ENCODE measurements around the gene CRYBB1. TPM values are rescaled to one million over a fixed set of nuclear protein-coding genes. Genes with fewer than 3 reads are reported as not detected.
"Not testable (repeated sequence)": the region's sequence is repeated elsewhere in the genome, so short reads cannot be mapped to it uniquely, and the experiment has no call there.

Gene CRYBB1
- total RNA-seq, 2 experiments from 2014 or later, result not detected

DNA sequence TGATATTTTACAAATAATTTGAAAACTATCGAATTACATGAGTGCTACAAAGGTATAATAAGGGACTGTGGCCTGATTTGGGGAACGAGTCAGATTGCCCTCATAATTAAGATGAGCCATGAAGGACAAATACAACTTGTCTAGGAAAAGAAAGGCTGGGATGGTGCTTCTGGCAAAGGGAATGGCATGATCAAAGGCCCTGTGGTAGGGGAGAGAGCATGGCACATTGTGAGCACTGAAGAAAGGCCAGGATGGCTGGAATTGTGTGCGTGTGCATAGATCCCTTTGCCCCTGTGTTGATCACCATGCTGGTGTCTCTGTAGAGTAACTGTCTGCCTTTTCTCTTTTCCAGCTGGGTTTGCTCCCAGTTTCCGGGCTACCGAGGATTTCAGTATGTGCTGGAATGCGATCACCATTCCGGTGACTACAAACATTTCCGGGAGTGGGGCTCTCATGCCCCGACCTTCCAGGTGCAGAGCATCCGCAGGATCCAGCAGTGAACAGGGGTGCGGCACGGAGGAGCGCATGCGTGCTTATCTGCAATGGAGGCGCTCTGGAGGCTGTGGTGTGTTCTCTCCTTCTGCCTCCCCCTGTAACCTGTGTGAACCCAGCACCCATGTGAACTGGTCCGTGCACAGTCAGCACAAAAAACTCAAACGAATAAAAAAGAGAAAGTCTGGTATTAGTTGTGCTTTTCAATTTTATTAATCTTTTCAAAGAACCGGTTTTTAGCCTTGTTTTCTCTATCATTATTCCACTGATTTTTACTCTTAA, 12.3 kb upstream of the CRYBB1 start:
- ChIA-PET POLR2A (no interaction called here), CTCF (interaction anchor here (1.3 kb wide), 1 partner anchor 14 kb away, joined by 4 read pairs; no protein-coding TSS in a partner anchor)
- Mint-ChIP-seq H3K36me3 (ENCODE audit: low read depth) (no peaks in the 10 kb centered on the region), H3K27me3 (peaks cover 5% of the 10 kb centered on the region), H3K4me1 (peaks cover 15% of the 10 kb centered on the region), H3K27ac (no peak overlapping the region), H3K9me3 (no peaks in the 10 kb centered on the region), H3K4me3 (no peak overlapping the region)
- DNase-seq, result no peak

DNA sequence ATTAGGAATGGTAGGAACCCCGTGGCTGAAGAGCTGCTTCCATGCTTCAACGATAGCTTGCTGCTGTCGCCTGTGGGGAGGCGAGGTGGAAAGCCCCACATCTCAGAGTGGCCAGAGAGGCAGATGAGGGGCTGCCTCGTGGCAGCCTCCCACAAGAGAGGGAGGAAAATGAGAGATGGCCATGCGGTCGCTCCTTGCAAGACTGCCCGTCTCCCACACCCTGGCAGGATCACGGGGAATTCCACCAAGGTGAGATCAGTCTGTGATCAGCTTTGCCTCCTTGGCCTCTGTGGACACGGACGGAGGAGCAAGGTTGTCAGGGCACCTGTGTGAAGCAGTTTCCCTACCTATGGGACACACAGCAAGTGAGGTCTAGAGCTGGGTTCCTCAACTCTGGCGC, 7.0 kb upstream of the CRYBB1 start:
- peaks cover 9% of the 10 kb centered on the region for H3K4me1 Mint-ChIP-seq
- ChIA-PET POLR2A (no interaction called here), CTCF (interaction anchor here (0.5 to 1.8 kb wide), 5 partner anchors 9 to 150 kb away, joined by 3 to 6 read pairs (median 3); no protein-coding TSS in a partner anchor)
- peaks cover 1% of the 10 kb centered on the region for H3K36me3 Mint-ChIP-seq (ENCODE audit: low read depth)
- H3K27me3 Mint-ChIP-seq, result no peaks in the 10 kb centered on the region
- DNase-seq, result no peak
- no peak overlapping the region for H3K4me3 Mint-ChIP-seq
- H3K27ac Mint-ChIP-seq, result no peak overlapping the region
- H3K9me3 Mint-ChIP-seq, result peaks cover 7% of the 10 kb centered on the region

DNA sequence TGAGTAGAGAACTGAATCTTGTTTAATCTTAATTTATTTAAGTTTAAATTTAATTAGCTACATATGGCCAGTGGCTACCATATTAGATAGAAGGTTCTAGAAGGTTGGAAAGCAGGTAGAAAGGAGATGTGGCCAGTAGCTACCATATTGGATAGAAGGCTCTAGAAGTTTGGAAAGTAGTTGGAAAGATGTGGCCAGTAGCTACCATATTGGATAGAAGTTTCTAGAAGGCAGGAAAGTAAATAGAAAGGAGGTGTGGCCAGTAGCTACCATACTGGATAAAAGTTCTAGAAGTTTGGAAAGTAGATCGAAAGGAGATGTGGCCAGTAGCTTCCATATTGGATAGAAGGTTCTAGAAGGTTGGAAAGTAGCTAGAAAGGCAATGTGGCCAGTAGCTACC, 6.2 kb upstream of the CRYBB1 start:
- no peaks in the 10 kb centered on the region for H3K27me3 Mint-ChIP-seq
- peaks cover 7% of the 10 kb centered on the region for H3K9me3 Mint-ChIP-seq
- ChIA-PET CTCF (interaction anchor here (0.5 to 1.8 kb wide), 5 partner anchors 9 to 32 kb away, joined by 3 to 6 read pairs (median 3); no protein-coding TSS in a partner anchor), POLR2A (no interaction called here)
- DNase-seq, result no peak
- H3K27ac Mint-ChIP-seq, result no peak overlapping the region
- peaks cover 1% of the 10 kb centered on the region for H3K36me3 Mint-ChIP-seq (ENCODE audit: low read depth)
- no peak overlapping the region for H3K4me3 Mint-ChIP-seq
- peaks cover 9% of the 10 kb centered on the region for H3K4me1 Mint-ChIP-seq

DNA sequence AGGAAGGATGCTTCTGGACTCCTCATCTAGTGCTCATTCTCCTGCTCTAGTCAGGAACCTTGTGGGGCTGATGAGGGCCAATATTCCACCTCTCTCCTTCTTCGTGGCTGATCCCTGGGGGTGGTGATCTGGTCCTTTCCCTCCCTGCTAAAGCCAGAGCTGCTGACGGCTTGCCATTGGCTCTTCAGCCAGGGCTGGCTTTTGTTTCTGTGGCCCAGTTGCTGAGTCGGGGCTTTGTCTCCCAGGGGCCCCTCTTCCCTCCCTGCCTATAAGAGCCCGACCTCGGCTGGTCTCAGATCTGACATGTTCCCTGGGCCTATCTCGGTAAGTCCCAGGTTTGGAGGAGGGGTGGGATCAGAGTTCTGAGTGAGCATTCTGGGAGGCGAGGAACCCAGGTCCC, 3.8 kb upstream of the CRYBB1 start, which contains the start of gene CRYBA4:
TSS of gene CRYBA4 (plus strand) at position 301 of the 400 bp plus-strand sequence. CDS start 634 bp downstream, outside the sequence.
- CTCF ChIA-PET, result interaction anchor here (0.6 to 1.2 kb wide), 2 partner anchors 43 to 156 kb away, joined by 3 read pairs; no protein-coding TSS in a partner anchor
- H3K4me3 Mint-ChIP-seq, result no peak within 1 kb of the TSS
- H3K27me3 Mint-ChIP-seq, result peaks cover 3% of the 10 kb centered on the region
- POLR2A ChIA-PET, result no interaction called here
- H3K9me3 Mint-ChIP-seq, result peaks cover 7% of the 10 kb centered on the region
- H3K4me1 Mint-ChIP-seq, result peaks cover 10% of the 10 kb centered on the region
- peaks cover 1% of the 10 kb centered on the region for H3K36me3 Mint-ChIP-seq (ENCODE audit: low read depth)
- H3K27ac Mint-ChIP-seq, result no peak within 1 kb of the TSS
- DNase-seq, result no peak

DNA sequence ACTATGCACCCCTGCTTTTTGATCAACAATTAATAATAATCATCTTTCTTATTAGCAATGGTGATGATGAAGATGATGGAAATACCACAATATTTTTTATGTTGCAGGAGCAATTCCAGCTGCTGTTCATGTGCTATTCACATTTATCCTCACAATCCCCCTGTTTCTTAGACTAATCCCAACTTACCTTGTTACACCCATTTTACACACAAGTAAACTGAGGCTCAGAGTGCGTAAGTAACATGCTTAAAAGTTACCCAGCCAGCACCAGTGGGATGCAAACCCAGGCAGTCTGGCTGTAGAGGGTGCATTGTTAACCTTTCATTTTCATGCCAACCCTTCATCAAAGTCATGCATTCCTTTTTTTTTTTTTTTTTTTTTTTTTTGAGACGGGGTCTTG, 2.4 kb upstream of the CRYBB1 start:
- H3K27ac Mint-ChIP-seq, result no peak overlapping the region
- ChIA-PET POLR2A (no interaction called here), CTCF (interaction anchor here (0.6 kb wide), 1 partner anchor 1168 kb away, joined by 6 read pairs; no protein-coding TSS in a partner anchor)
- no peak for DNase-seq
- H3K4me1 Mint-ChIP-seq, result peaks cover 14% of the 10 kb centered on the region
- H3K9me3 Mint-ChIP-seq, result peaks cover 7% of the 10 kb centered on the region
- no peak overlapping the region for H3K4me3 Mint-ChIP-seq
- H3K27me3 Mint-ChIP-seq, result peaks cover 3% of the 10 kb centered on the region
- peaks cover 1% of the 10 kb centered on the region for H3K36me3 Mint-ChIP-seq (ENCODE audit: low read depth)

DNA sequence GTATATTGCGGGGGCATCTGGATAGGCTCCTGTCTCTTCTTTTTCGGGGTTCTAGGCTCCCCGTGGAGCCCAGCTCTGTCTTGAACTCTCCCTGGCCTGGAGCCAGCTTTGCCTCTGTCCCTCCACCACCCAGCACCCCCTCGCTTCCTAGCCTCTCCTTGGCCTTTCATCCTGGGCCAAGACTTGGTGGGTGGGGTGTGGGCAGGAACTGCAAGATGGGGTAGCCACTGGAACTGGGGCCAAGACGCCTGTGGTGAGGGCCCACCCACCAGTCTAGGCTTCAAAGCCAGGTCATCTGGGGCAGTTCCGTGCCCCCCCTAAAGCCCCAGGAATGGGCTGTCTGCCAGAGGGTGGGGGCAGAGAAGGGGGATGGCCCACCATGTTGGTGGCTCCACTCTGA, 1.7 kb upstream of the CRYBB1 start:
- H3K36me3 Mint-ChIP-seq (ENCODE audit: low read depth), result peaks cover 1% of the 10 kb centered on the region
- ChIA-PET CTCF (no interaction called here), POLR2A (no interaction called here)
- H3K9me3 Mint-ChIP-seq, result peaks cover 4% of the 10 kb centered on the region
- H3K27me3 Mint-ChIP-seq, result peaks cover 3% of the 10 kb centered on the region
- H3K4me3 Mint-ChIP-seq, result no peak overlapping the region
- H3K27ac Mint-ChIP-seq, result no peak overlapping the region
- no peak for DNase-seq
- H3K4me1 Mint-ChIP-seq, result peaks cover 16% of the 10 kb centered on the region

DNA sequence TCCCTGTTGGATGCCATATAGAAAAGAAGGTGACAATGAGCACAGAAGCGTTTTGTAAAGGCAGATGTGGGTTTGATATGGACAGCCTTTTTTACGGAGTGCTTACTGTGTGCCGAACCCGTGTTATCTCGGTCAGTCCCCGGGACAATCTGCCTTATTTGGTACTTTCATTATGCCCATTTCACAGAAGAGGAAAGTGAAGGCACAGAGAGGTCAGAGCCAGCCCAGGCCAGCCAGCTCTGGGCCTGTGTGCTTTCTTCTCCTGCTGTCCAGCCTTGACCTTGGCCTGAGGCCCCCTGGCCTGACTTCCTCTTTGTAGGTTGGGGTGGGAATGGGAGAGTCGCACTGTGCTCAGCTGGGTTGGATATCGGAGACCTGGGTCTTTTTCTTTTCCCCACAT, 628 bp upstream of the CRYBB1 start:
- CTCF ChIA-PET, result no interaction called here
- Mint-ChIP-seq H3K4me1 (peaks cover 16% of the 10 kb centered on the region), H3K27ac (no peak overlapping the region), H3K27me3 (peaks cover 11% of the 10 kb centered on the region), H3K4me3 (no peak overlapping the region), H3K9me3 (no peaks in the 10 kb centered on the region), H3K36me3 (ENCODE audit: low read depth) (no peaks in the 10 kb centered on the region)
- no peak for DNase-seq
- POLR2A ChIA-PET, result no interaction called here

DNA sequence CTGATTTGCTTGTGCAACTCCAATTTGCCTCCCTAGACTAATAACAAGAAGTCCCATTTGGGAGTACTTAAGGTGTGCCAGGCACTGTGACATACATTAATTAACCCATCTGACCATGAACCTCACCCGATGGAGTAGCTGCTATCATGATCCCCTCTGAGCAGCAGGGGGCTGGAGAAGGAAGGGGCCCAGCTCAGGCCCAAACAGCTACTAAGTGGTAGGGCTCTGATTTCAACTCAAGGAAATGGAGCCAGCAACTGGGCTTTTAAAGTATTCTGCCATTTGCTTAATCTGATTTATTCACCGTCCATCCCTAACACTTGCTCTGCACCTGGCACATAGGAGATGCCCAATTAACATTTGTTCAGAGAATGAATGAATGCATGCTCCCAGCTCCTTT, 1.2 kb downstream of the CRYBB1 start:
- H3K4me3 Mint-ChIP-seq, result no peak overlapping the region
- no peaks in the 10 kb centered on the region for H3K9me3 Mint-ChIP-seq
- CTCF ChIA-PET, result interaction anchor here (1.0 kb wide), 1 partner anchor 11 kb away, joined by 3 read pairs; no protein-coding TSS in a partner anchor
- peaks cover 12% of the 10 kb centered on the region for H3K27me3 Mint-ChIP-seq
- DNase-seq, result no peak
- no peak overlapping the region for H3K27ac Mint-ChIP-seq
- peaks cover 18% of the 10 kb centered on the region for H3K4me1 Mint-ChIP-seq
- no peaks in the 10 kb centered on the region for H3K36me3 Mint-ChIP-seq (ENCODE audit: low read depth)
- POLR2A ChIA-PET, result no interaction called here

DNA sequence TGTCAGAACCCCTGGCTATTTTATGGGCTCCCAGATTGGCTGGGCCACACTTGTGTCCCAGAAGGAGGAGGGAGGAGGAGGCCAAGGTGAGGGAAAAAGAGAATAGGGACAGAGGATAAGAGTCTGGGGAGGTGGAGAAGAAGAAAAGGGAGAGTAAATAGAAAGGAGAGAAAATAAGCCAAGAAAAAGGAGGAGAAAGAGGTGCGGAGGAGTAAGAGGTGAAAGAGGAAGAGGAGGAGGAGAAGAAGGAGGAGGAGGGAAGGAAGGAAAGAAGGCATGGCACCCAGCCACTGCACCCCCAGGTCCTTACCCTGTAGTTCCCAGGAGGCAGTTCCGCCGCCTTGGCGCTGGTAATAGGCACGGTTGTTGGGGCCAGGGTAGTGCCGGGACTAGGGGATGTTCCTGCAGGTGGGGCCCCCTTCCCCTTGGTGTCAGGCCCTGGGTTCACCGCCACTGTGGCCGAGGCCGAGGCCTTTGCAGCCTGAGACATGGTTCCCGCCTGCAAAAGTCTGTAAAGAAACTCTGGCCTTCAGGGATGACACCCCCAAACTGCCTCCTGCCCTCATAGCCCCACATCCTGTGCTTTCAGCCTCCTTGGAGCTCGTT, 1.9 kb downstream of the CRYBB1 start:
- ChIA-PET CTCF (interaction anchor here (1.0 kb wide), 1 partner anchor 11 kb away, joined by 3 read pairs; no protein-coding TSS in a partner anchor), POLR2A (no interaction called here)
- Mint-ChIP-seq H3K4me1 (peaks cover 20% of the 10 kb centered on the region), H3K9me3 (no peaks in the 10 kb centered on the region), H3K36me3 (ENCODE audit: low read depth) (no peaks in the 10 kb centered on the region), H3K27me3 (peaks cover 12% of the 10 kb centered on the region), H3K4me3 (no peak overlapping the region), H3K27ac (no peak overlapping the region)
- no peak for DNase-seq

DNA sequence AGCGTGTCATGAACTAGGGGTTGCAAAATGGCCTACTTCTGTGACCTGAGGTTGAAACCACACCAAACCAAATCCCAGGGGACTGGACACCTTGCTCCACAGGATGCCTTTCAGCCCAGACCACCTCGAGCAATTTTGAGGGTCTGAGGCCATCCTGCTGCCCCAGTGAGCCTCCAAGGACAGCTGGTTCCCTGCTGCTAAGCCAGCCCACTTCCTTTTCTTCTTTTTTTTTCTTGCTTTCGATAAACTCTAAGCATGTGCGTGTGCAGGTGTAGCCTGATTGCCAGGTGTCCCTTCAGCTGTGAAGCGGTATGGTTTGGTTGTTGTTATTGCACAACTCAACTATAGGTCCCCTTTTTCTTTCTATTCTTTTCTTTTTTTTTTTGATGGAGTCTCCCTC, 2.7 kb downstream of the CRYBB1 start:
- CTCF ChIA-PET, result interaction anchor here (0.6 kb wide), 1 partner anchor 9 kb away, joined by 3 read pairs; no protein-coding TSS in a partner anchor
- H3K36me3 Mint-ChIP-seq (ENCODE audit: low read depth), result no peaks in the 10 kb centered on the region
- no peak overlapping the region for H3K27ac Mint-ChIP-seq
- no peak for DNase-seq
- POLR2A ChIA-PET, result no interaction called here
- H3K4me1 Mint-ChIP-seq, result peaks cover 28% of the 10 kb centered on the region
- H3K9me3 Mint-ChIP-seq, result no peaks in the 10 kb centered on the region
- peaks cover 12% of the 10 kb centered on the region for H3K27me3 Mint-ChIP-seq
- no peak overlapping the region for H3K4me3 Mint-ChIP-seq

DNA sequence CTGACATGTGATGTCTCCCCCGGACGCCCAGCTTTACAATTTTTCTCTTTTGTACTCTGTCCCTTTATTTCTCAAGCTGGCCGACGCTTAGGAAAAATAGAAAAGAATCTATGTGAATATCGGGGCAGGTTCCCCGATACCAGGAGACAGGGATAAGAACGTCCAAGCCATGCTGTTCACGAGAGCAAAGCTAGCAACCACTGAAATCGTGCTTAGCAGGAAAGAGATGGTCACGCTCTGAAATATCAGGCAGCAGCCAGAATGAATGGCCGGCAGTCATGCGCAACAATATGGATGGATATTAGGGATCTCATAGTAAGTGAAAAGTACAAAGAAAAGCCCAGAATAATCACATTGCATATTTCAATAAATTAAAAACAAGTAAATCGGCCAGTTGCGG, 3.5 kb downstream of the CRYBB1 start:
- POLR2A ChIA-PET, result no interaction called here
- Mint-ChIP-seq H3K27me3 (peaks cover 15% of the 10 kb centered on the region), H3K4me1 (peaks cover 36% of the 10 kb centered on the region), H3K36me3 (ENCODE audit: low read depth) (no peaks in the 10 kb centered on the region), H3K27ac (no peak overlapping the region), H3K9me3 (no peaks in the 10 kb centered on the region), H3K4me3 (no peak overlapping the region)
- DNase-seq, result no peak
- CTCF ChIA-PET, result no interaction called here

DNA sequence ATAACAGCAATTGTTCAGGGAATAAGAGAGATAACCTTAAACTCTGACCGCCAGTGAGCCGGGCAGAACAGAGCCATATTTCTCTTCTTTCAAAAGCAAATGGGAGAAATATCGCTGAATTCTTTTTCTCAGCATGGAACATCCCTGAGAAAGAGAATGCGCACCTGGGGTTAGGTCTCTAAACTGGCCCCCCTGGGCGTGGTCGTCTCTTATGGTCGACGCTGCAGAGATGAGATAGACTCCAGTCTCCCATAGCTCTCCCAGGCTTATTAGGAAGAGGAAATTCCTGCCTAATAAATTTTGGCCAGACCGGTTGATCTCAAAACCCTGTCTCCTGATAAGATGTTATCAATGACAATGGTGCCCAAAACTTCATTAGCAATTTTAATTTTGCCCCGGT, 4.1 kb downstream of the CRYBB1 start:
- H3K4me3 Mint-ChIP-seq; POLR2A ChIA-PET; DNase-seq; H3K27ac Mint-ChIP-seq; H3K9me3 Mint-ChIP-seq; H3K36me3 Mint-ChIP-seq (ENCODE audit: low read depth): not testable (repeated sequence)
- H3K4me1 Mint-ChIP-seq, result peaks cover 39% of the 10 kb centered on the region
- CTCF ChIA-PET, result interaction anchor here (1.4 kb wide), 1 partner anchor 18 kb away, joined by 7 read pairs; no protein-coding TSS in a partner anchor
- peaks cover 18% of the 10 kb centered on the region for H3K27me3 Mint-ChIP-seq

DNA sequence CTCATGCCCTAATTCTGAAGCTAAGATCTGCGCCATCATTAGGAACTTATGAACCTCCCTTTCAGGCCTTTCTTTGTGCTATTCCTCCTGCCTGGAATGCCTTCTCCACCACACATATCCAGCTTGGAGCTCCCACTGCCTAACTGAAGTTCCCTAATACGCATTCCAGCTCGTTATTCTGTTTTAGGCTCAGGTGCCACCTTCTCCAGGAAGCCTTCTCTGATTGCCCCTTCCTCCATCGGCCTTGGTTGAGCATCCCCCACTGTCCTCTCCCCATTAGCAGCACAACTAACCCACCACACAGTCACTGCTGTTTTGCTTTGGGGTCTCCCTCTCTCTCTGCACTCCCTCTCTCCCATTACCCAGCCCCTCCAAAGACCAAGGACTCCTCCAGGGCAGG, 5.2 kb downstream of the CRYBB1 start:
- ChIA-PET POLR2A (no interaction called here), CTCF (interaction anchor here (0.9 to 1.4 kb wide), 4 partner anchors 8 to 29 kb away, joined by 3 to 7 read pairs (median 4); no protein-coding TSS in a partner anchor)
- H3K4me3 Mint-ChIP-seq, result no peak overlapping the region
- H3K27me3 Mint-ChIP-seq, result peaks cover 20% of the 10 kb centered on the region
- peaks cover 37% of the 10 kb centered on the region for H3K4me1 Mint-ChIP-seq
- H3K27ac Mint-ChIP-seq, result no peak overlapping the region
- H3K9me3 Mint-ChIP-seq, result no peaks in the 10 kb centered on the region
- no peaks in the 10 kb centered on the region for H3K36me3 Mint-ChIP-seq (ENCODE audit: low read depth)
- DNase-seq, result no peak
